ENCODE measurements around the gene TMEM219. TPM values are rescaled to one million over a fixed set of nuclear protein-coding genes. Genes with fewer than 3 reads are reported as not detected.

TMEM219 gene
- total and polyA plus RNA-seq, 2 of the 8 experiments (the other 6 are each of a cell fraction or from before 2014, with no cell fraction given) = 60.2 to 116 TPM

- no peak for TF ChIP-seq TEAD4 (IDR thresholded peaks at IDR 0.05; ENCODE audit: low read depth, low read length)
- TF ChIP-seq SIRT6 (IDR thresholded peaks at IDR 0.05; ENCODE audit: low read length) = no peak
- no peak for TF ChIP-seq HDAC2 (IDR thresholded peaks at IDR 0.05; ENCODE audit: borderline replicate concordance in 1 of 2, low read depth in 2 of 2, low read length in 2 of 2)
- no peak for TF ChIP-seq SP2 (IDR thresholded peaks at IDR 0.05; ENCODE audit: low read length)
- no peak for TF ChIP-seq ZNF274 (IDR thresholded peaks at IDR 0.05; ENCODE audit: borderline replicate concordance, extremely low read depth, low read length)
- no peak for TF ChIP-seq BACH1 (IDR thresholded peaks at IDR 0.05; ENCODE audit: low read length)
Observed at GRCh38 chr16:29962344-29962994, 590 bp downstream of the TMEM219 start (continued).

Measured in H1 (cell line).